Measurements from ENCODE around the gene DDX24.

GRCh38 chr14:94088516-94088915 lies 7.5 kb upstream of the DDX24 start:
- TF ChIP-seq CTCF (conservative IDR thresholded peaks at IDR 0.05) (no peak), EZH2 (IDR thresholded peaks at IDR 0.05; ENCODE audit: low read depth) (no peak)
